SK-N-MC (cell line): ENCODE results near the gene NF2.

Source experiments
- EZH2 ChIP-seq: fragments of 200-600 bp; sonication (generic); IDR thresholded peaks from one replicate; pipeline ENCODE4 v1.6.1; 2017; ENCODE audit warnings: antibody characterized with exemption
- POLR2AphosphoS5 ChIP-seq: IDR thresholded peaks from 2 replicates; pipeline ENCODE4 v1.6.1; 2012; ENCODE audit warnings: mild to moderate bottlenecking, low read depth, low read length, borderline replicate concordance

DNA sequence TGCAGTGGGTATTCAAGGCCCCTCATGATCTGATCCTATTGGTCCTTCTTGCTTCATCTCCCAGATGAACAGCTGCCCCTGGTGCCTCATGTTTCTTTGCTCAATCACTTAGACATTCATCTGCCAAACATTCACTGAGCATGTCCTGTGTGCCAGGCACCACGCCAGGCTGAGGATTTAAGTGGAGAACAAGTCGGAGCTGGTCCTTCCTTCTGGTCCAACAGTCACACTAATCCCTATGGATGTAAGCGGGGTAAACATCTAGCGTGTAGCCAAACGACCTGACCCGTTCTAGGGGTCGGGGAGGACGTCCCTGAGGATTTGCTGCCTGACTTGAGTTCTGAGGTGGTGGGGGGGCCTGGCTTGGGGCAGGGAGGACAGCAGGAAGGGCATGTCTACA, 141.5 kb downstream of the NF2 start:
- TF ChIP-seq POLR2AphosphoS5 (no peak), EZH2 (no peak)
